Activated T-helper 1 cell treated with anti-CD3 and anti-CD28 coated beads, Interleukin-2, amount 50 U/mL, for 16 hours (primary cell): ENCODE results near the gene FBXO17.

ENCODE experiments used
- DNase-seq, 2 donors: peaks; one replicate each; pipeline ENCODE4 v3.0.0-alpha.2; 2020; ENCODE audit warnings: low read depth in 1 of 2, low spot score in 1 of 2

The FBXO17 gene

DNA sequence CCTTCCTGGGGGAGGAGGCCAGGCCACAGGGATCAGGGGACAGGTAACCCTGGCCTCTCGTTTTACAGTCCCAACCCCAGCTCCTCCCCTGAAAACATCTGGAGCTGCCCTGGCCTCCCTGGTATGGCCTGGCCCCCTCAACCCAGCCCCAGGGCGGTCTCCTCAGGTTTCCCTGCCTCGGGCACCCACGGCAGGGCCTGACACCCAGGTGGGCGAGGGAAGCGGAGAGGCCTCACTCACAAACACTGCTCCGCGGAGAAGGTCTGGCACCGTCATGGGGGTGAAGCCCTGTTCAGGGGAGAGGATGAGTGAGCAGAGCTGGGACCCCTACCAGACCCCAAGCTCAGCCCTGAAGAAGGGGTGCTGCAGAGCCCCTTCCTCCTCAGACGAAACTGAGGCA is 57.0 kb downstream of the FBXO17 start:
- no peak for DNase-seq

DNA sequence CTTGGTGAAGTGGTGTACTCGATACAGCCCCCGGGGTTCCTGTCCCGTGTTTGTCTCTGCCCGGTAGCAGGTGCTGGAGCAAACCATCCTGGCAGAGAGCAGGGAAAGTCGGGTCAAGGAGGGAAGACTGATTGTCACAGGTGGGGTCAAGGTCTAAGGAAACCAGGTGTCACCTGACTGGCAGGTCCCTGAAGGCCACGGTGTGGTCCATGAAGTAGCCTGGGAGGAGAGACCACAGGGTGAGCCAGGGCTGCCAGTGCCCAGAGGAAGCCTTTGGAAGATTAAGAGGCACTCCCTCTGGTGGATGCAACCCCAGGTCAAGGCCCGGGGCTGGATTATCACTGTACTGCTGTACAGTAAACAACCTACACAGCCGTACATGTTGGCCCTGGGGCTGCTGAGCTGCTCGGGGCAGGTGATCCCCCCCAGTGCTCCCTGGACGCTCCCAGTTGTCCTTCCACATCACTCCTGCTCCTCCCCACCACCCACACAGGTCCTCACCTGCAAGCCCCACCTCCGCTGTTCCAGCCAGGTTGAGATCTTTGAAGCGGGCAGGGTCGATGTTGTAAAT is 57.5 kb downstream of the FBXO17 start:
- no peak for DNase-seq

DNA sequence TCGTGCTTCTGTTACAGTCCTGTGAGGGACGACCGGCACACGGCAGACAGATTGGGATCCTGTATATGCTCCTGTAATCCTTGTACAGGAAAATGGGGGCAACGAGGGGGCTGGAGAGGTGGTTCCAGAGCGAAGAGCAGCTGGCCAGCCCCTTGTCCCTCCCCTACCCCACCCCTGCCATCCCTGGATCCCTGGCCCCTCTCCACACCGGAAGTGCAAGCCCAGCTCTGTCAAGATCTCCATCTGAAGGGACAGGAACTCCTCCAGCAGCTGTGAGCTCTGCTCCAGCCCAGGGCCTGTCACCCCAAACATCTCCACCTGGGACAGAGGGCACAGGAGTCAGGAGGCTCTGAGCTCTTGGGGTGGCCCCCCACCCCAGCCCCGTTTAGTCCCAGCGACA is 58.0 kb downstream of the FBXO17 start:
- no peak for DNase-seq

DNA sequence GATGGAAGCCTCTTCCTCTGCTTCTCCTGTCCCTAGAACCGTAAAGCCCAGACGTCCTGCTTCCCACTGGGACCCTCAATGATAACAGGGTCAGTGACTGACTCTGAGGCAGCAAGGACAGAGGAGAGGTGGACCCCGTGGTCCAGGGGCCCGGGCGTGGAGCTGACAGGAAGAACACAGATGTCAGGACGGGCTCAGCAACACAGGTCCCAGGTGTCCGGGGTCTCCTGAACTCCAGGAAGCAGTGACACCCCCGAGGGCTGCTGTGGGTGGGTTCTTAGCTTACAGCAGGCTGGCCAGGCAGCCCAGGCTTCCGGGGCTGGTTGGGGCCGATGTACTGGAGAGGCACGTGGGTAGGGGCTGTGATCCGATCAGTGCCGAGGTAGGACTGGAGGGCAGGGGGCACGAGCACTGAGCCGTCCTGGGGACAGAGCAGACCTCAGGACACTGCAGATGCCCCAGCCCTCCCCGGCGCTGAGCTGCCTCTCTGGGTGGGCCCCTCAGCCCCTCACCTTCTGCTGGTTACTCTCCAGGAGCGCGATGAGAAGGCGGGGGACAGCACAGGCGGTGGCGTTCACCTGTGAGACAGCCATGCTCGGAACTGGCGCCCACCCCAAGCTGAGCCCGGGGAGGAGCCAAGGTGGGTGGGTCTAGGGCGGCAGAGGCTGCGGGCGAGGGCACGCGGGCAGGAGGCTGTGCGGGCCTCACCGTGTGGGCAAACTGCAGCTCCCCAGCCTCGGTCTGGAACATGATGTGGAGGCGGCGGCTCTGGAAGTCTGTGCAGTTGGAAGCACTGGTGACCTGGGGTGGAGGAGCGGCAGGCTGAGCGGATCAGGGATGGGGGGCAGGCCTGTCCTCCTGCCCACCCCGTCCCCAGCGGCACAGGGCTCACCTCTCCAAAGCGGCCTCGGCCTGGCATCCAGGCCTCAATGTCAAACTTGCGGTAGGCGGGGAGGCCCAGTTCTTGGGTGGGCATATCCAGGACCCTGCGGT is 59.9 kb downstream of the FBXO17 start:
- no peak for DNase-seq

DNA sequence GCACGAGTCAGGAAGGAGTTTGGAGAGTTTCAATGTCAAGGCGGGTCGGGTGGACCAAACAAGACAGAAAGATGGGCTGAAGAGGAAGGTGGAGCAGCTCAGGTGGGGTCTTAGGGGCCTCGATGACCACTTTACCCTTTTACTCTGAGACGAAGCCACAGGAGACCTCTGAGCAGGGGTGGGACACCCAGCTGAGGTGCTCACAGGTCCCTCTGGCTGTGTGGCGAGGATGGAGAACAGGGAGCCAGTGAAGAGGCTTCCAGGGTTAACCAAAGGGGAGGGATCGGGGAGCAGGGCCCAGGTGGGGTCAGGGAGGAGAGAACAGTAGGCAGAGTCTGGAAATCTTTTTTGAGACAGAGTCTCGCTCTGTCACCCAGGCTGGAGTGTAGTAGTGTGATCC is 61.6 kb downstream of the FBXO17 start:
- DNase-seq, result no peak

DNA sequence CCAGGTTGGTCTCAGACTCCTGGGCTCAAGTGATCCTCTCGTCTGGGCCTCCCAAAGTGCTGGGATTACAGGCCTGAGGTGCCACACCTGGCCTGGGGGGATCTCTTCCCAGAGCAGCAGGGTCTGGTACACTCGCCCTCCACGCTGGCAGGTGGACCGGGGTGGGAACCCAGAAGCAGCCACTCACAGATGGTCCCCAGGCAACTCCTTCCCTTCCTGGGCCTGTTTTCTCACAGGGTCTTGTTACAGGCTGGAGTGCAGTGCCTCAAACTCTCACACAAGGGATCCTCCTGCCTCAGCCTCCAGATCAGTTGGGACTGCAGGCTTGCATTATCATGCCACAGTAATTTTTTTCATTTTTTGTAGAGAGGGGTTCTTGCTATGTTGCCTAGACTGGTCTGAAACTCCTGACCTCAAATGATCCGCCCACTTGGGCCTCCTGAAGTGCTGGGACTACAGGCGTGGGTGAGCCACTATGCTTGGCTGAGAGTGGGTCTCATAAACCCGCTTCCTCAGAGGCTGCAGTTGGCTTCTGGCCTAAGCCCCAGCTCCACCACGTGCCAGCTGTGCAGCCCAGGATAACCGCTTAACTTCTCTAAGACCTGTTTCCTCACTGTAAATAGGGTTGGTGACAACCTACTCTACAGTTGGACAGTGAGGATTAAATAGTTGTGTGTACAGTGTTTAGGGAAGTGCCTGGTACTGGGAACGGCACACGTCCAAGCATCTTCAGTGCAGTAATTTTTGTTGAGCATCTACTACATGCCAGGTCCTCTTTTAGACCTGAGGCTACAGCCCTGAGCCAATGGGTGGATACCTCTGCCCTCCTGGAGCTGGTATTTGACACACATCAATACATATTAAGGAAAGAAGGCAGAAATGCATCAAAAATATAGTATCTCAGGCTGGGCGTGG is 62.7 kb downstream of the FBXO17 start:
- DNase-seq, result no peak

DNA sequence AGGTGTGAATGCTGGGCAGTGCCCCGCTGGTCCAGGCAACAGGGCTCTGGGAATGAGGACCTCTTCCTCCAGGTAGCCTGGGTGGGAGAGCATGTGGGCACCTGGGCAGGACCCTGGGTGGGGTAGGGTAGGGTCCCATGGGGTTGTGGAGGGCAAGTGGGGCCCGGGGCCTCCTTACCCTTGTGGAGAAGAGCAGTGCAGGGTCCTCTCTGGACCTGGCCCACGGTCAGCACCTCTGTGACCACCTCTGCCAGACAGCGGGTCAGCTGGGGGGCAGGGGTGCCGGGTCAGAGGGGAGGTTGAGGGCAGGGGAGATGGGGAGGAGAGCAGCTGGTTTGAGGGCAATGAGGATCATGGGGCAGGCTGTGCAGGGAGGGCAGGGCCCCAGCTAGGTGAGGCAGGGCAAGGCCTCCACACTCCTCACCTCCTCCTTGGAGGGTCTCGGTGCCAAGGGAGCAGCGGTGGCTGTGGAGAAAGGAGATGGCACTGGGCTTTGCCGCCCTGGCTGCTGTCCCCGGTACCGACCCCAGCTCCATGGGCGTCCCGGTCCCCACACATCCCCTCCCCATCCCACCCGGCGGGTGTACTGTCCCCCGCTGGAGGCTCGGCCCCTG is 64.0 kb downstream of the FBXO17 start:
- no peak for DNase-seq

DNA sequence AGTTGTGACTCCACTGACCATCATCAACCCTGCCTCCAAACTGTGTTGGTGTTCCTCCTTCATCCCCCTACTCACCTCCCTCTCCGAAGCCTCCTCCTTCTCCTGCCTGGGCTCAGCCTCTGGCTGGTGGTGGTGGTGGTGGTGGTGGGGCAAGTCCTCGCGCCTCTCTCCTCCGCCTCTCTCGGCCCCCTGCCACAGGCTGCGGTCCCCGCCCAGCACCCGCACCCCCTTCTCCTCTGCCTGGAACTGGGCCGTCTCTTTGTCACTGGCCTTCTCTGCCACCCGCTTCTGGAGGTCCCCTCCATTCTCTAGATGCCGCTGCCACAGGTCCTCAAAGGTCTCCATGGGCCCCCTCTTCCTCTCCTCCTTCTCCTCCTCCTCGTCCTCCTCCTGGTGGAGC is 65.1 kb downstream of the FBXO17 start:
- DNase-seq, result no peak

DNA sequence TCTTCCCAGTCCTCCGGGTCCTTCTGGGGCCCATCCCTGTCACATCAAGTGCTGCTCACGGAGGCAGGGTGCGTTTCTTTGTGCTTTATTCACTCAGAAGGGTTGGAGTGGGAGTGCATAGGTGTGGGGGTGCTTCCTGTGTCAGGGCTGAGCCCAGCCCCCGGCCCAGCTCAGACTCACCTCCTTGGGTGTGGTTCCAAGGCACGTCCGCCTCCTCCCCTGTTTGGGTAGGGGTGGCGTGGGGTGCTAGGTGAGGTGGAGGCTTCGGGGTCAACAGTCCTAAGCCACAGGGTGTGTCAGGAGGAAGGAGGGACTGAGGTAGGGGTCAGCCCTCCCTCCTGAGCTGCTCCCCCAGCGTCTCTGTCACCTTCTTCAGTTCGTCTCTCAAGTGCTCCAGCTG is 66.6 kb downstream of the FBXO17 start:
- no peak for DNase-seq

DNA sequence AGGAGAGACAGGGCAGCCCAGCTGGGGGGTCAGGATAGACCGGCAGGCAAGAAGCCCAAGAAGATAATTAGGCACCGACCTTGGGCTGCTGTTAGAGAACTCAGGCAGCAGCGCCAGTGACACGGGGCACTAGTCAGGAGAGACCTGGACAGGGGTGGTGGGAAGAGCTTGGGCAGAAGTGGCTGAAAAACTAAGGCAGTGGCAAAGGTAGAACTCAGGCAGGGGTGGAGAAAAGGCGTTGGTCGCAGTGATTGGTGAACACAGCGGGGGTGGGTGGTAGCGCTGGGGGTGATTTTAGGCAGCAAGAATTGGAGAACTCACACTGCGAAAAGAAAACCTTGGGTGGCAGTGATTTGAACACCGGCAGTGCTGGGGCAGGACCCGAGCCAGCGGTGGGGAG is 67.9 kb downstream of the FBXO17 start:
- DNase-seq, result no peak

DNA sequence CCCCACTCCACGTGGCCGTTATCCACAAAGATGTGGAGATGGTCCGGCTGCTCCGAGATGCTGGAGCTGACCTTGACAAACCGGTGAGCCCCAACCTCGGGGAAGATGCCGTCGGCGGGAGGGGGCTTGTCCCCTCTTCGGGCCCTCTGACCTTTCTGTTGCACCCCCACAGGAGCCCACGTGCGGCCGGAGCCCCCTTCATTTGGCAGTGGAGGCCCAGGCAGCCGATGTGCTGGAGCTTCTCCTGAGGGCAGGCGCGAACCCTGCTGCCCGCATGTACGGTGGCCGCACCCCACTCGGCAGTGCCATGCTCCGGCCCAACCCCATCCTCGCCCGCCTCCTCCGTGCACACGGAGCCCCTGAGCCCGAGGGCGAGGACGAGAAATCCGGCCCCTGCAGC is 68.3 kb downstream of the FBXO17 start:
- no peak for DNase-seq

DNA sequence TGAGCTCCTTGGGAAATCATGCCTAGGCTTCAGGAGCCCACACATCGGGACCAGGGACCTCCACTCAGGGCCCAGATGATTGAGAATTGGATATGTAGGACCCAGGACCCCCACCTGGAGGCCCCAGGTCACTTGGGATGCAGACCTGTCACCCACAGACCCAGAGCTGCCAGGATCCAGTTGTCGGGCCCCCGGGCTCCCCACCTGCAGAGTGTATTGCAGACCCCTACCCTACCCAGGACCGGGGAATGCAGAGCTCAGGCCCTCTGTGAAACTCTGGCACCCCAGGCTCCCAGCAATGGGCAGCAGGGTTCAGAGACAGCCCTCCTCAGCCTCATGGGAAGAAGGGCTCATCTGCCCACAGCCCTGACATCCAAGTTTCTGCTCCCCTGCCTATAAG is 69.9 kb downstream of the FBXO17 start:
- no peak for DNase-seq

DNA sequence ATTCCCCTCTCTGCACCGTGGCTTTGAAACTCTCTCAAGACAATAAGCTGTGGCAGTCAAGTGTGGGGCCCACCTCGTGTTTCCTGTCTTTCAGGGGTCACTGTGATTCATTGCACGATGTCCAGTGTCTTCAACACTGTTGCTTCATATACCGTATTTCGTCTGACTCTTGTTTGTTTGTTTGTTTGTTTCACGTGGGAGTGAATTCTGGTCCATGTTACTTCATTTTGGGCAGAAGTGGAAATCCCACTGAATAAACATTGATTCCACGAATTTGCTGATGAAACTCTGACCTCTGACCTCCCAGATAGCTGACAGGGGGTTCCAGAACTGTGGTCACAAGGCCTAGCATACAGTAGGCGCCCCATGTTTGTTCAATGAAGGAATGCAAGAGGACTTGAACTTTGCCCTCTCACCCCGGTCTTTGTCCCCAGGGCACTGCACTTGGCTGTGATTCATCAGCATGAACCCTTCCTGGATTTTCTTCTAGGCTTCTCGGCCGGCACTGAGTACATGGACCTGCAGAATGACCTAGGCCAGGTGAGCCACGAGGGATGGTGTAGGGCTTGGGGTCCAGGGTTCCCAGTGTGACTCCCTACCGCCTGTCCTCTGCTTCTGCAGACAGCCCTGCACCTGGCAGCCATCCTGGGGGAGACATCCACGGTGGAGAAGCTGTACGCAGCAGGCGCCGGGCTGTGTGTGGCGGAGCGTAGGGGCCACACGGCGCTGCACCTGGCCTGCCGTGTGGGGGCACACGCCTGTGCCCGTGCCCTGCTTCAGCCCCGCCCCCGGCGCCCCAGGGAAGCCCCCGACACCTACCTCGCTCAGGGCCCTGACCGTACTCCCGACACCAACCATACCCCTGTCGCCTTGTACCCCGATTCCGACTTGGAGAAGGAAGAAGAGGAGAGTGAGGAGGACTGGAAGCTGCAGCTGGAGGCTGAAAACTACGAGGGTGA is 70.7 kb downstream of the FBXO17 start:
- no peak for DNase-seq

DNA sequence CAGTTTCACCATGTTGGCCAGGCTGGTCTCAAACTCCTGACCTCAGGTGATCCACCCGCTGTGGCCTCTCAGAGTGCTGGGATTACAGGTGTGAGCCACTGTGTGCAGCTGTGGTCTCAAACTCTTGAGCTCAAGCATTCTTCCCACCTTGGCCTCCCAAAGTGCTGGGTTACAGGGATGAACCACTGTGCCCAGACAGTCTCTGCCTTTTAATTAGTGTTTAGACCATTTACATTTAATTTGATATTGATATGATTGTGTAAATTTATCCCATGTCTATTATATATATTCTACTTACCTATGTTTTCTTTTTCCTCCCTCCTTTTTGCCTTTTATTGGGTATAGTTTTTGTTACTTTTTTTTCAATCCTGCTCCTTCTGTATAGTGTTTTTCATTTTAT is 73.9 kb downstream of the FBXO17 start:
- DNase-seq, result no peak

DNA sequence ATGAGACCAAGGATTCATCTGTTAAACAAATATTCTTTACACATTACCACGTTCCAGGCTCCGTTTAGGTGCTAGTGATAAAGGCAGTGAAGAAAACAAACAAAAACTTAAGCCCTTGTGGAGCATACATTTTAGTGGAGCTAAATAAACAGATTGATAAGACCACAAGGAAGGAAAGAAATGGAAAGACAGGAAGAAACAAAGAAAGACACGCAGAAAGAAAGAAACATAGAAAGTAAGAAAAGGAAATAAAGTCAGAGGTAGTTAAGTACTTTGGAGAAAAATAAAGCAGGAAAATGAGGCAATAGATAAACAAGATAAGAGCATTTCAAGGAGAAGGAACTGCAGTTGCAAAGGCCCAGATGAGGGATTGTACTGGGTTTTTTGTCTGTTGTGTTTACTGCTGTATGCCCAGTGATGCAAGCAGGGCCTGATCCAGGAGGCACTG is 74.8 kb downstream of the FBXO17 start:
- no peak for DNase-seq

DNA sequence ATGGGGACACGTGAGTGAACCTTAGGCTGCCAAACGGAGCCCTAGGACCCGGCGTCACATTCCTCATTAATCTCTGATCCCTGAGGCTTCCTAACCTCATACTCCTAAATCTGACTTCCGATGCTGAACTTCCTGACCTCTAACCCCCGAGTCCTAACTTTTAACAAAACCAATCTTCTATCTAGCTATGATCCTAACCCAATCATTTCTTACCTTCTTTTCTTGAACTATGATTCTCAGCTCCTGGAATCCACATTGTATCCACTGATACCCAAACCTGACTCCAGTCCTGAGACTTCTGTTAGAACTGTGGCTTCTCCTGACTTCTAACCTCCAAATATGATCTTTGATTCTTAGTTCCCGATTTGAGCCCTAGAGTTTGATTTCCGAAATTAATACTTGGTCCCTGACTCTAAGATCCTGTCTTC is 75.3 kb downstream of the FBXO17 start:
- no peak for DNase-seq

DNA sequence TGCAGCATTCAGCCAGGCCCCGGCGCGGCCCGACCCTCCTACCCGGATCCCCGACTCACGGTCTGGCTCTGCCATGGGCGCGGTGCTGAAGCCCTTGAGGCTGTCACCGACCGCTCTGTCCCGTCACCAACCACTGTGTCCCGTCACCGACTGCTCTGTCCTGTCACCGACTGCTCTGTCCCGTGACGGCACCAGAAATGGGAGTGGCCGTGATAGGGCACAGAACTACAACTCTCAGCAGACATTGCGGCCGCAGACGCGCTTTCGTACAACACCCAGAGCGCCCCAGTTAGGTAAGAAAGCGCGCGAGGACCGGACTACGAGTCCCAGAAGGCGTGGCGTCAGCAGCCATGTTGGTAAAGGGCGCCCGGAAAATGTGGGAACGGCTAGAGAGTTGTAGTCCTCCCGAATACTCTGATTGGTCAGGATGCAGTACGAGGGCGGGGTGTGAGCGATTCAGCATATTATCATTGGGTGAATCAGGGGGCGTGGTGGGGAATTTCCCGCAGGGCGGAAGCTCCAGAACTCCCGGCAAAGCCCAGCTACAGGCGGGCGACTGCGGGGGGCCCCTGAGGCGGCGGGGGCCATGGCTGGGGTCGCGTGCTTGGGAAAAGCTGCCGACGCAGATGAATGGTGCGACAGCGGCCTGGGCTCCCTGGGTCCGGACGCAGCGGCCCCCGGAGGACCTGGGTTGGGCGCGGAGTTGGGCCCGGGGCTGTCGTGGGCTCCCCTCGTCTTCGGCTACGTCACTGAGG is 75.9 kb downstream of the FBXO17 start, which contains the start of the genes NFKBIB and SIRT2:
NFKBIB (plus strand) TSS at position 523 of the 755 bp plus-strand sequence; CDS start at position 587, 64 bp downstream.
SIRT2 (minus strand) TSS at position 172 of the 755 bp plus-strand sequence; CDS start at position 75, 97 bp downstream.
- peak; percentile 95 to 98 for DNase-seq

DNA sequence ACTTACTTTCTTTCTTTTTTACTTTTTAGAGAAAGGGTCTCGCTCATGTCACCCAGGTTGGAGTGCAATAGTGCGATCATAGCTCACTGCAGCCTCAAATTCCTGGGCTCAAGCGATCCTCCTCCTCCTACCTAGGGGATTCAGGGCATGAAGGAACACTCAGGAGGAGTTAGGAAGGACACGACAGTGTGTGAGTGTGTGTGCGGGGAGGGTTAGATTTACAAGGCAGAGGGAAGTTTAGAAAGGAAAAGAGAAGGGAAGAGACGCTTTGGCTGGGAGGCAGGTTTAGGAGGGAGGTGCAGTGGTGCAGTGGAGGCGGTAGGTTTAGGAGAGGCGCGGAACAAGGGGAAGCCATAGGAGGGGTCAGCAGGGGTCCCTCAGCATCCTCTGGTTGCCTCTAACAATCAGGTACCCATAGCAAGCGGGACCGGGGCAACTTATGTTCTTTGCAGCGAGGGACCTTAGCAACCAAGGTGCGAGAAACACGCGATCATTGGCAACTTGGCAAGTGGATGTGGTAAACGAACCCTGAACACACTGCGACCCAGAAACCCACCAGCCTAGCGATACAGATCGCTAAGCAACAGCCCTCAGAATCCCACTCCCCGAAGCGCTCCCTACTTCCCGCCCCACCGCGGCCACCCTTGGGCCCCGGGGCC is 76.6 kb downstream of the FBXO17 start:
- DNase-seq, result no peak
